ENCODE results near the gene THSD4. TPM values are rescaled to one million over a fixed set of nuclear protein-coding genes. Genes with fewer than 3 reads are reported as not detected.

Gene THSD4
- total and polyA plus RNA-seq, 2 of the 8 experiments (the other 6 are each of a cell fraction or from before 2014, with no cell fraction given) = 2.5 to 6.2 TPM

DNA sequence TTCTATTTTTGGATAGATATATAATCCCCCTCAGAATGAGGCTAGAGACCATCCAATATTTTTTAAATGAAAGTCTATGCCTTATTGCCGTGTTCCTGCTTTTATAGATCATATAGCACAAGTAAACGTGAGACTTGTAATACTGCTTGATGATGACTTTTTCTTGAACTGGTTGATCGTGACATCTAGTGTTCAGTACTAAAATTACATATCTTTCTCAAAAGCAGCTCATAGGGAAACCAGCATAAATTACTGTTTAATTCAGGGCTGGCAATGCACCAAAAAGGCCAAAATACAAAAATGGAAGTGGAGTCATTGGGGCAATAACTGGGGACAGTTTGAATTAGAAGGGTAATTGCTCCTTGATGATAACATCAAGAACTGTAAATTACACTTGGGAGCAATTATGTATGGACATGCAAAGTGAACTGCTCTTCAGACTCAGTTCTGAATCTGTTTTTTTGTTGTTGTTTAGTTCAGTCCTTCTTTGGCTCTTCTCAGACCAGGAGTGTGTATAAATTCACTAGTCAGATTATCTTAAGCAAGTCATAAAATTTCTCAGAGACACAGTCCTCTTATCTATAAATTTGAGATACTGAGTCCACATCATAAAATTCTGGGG, 325.3 kb downstream of the THSD4 start:
- CTCF ChIA-PET (ENCODE audit: partially characterized antibody) = interaction anchor here (0.6 to 6.1 kb wide), 29 partner anchors 10 to 478 kb away, joined by 3 to 61 read pairs (median 3); no protein-coding TSS in a partner anchor
- no peak overlapping the region for H3K4ac ChIP-seq (replicated peaks; ENCODE audit: insufficient read length, low read depth, low read length)
- H3K4me3 ChIP-seq (ENCODE audit: extremely low read depth in 1 of 4, insufficient read depth in 2 of 4, low read depth in 3 of 4, low read length in 4 of 4) = no peak overlapping the region
- H2BK120ac ChIP-seq (replicated peaks; ENCODE audit: low read depth, low read length) = no peak overlapping the region
- H3K4me1 ChIP-seq (replicated peaks in 1 of 4; ENCODE audit: control insufficient read depth in 3 of 4, insufficient read depth in 4 of 4, low read length in 3 of 4) = peaks cover 0 to 6% (median 3%) of the 10 kb centered on the region in 4 experiments; a peak in 3 of 7 replicates
- no peaks in the 10 kb centered on the region for H3K79me2 ChIP-seq (ENCODE audit: control insufficient read depth in 1 of 2, insufficient read depth in 2 of 2, low read length in 2 of 2)
- H2BK20ac ChIP-seq (ENCODE audit: low read length) = no peak overlapping the region
- no peaks in the 10 kb centered on the region for H3K79me1 ChIP-seq (ENCODE audit: low read depth, low read length)
- POLR2A ChIA-PET (ENCODE audit: partially characterized antibody) = no interaction called here
- H4K8ac ChIP-seq (ENCODE audit: extremely low read depth, insufficient read depth, low read length) = no peak overlapping the region
- no peak overlapping the region for H3K23ac ChIP-seq (ENCODE audit: insufficient read length)
- H3K27me3 ChIP-seq (replicated peaks in 1 of 4; ENCODE audit: control insufficient read depth in 3 of 4, extremely low read depth in 1 of 4, insufficient read depth in 3 of 4, low read length in 3 of 4) = no peaks in the 10 kb centered on the region
- no peak overlapping the region for H2AK5ac ChIP-seq (ENCODE audit: low read depth, low read length)
- peaks cover 0 to 3% (median 0%) of the 10 kb centered on the region in 4 experiments; a peak in 1 of 8 replicates for H3K36me3 ChIP-seq (ENCODE audit: control insufficient read depth in 2 of 4, insufficient read depth in 4 of 4, low read length in 3 of 4)
- H4K91ac ChIP-seq (replicated peaks; ENCODE audit: insufficient read length, low read length) = no peak overlapping the region
- WGBS, 2 experiments (ENCODE audit: extremely low coverage in 1 of 2, insufficient coverage in 1 of 2, insufficient read length in 1 of 2, insufficient replicate concordance in 2 of 2, low coverage in 1 of 2, low lambda C conversion rate in 2 of 2, missing lambda C conversion rate in 1 of 2) = 37% methylated on average over 3 of the region's 3 CpGs; no CpG with 5 or more reads in 1 of the 2 experiments
- H4K5ac ChIP-seq (ENCODE audit: insufficient read length, low read depth, low read length) = no peak overlapping the region
- H3K27ac ChIP-seq (ENCODE audit: low read depth, low read length) = no peak overlapping the region
- H2BK5ac ChIP-seq (ENCODE audit: low read depth, low read length) = no peak overlapping the region
- no peak overlapping the region for H2BK12ac ChIP-seq (ENCODE audit: low read depth, low read length)
- no peak overlapping the region for H3K56ac ChIP-seq (replicated peaks; ENCODE audit: insufficient read length, low read depth, low read length)
- DNase-seq (ENCODE audit: low read depth in 1 of 2, low spot score in 2 of 2) (no peak), FAIRE-seq (no peak)
- H3K9ac ChIP-seq (replicated peaks in 1 of 4; ENCODE audit: extremely low read depth in 1 of 4, low read depth in 3 of 4, low read length in 3 of 4) = no peak overlapping the region
- H3K23me2 ChIP-seq (ENCODE audit: low read depth, low read length) = no peaks in the 10 kb centered on the region
- no peaks in the 10 kb centered on the region for H4K20me1 ChIP-seq (replicated peaks in 1 of 2; ENCODE audit: control insufficient read depth in 1 of 2, insufficient read depth in 2 of 2, low read length in 2 of 2)
- H2AFZ ChIP-seq (ENCODE audit: low read length) = no peak overlapping the region
- no peak overlapping the region for H3K18ac ChIP-seq (ENCODE audit: extremely low read depth, low read length)
- no peak overlapping the region for H2BK15ac ChIP-seq (ENCODE audit: low read length)
- H3K4me2 ChIP-seq (ENCODE audit: insufficient read depth in 1 of 2, low read depth in 2 of 2, low read length in 2 of 2) = no peak overlapping the region
- no peaks in the 10 kb centered on the region for H3K9me3 ChIP-seq (ENCODE audit: insufficient read depth in 2 of 2, low read depth in 1 of 2, low read length in 1 of 2)
- H3K14ac ChIP-seq (ENCODE audit: insufficient read length) = no peak overlapping the region
- TF ChIP-seq CTCF (IDR thresholded peaks at IDR 0.05; ENCODE audit: control extremely low read depth in 1 of 3, insufficient read depth in 1 of 3, low read depth in 1 of 3, low read length in 3 of 3) (peak in 2 of 3 experiments; percentile 43; a peak in 2 of 4 replicates), SIN3A (conservative IDR thresholded peaks at IDR 0.05 in 1 of 2, IDR thresholded peaks at IDR 0.05 in 1 of 2; ENCODE audit: low read depth in 1 of 2, low read length in 2 of 2) (no peak)
- TF ChIP-seq, protein P1, sequence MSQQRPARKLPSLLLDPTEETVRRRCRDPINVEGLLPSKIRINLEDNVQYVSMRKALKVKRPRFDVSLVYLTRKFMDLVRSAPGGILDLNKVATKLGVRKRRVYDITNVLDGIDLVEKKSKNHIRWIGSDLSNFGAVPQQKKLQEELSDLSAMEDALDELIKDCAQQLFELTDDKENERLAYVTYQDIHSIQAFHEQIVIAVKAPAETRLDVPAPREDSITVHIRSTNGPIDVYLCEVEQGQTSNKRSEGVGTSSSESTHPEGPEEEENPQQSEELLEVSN (IDR thresholded peaks at IDR 0.05) = no peak

Measured in H1 (cell line).